Stimulated activated CD4-positive, alpha-beta T cell treated with anti-CD3 and anti-CD28 coated beads, Interleukin-1b, Interleukin-23, amount 100 ng/mL, for 48 hours (primary cell): ENCODE measurements around the gene GNAL.

ENCODE experiments used
- DNase-seq: peaks from one replicate; pipeline ENCODE4 v3.0.0-alpha.2; 2020

The GNAL gene

GRCh38 chr18:11817229-11817628 is 128.2 kb downstream of the GNAL start:
- no peak for DNase-seq

- no peak for DNase-seq
Observed at GRCh38 chr18:11818486-11819203, 129.6 kb downstream of the GNAL start.

- no peak for DNase-seq
Observed at GRCh38 chr18:11819938-11820337, 130.9 kb downstream of the GNAL start.

- no peak for DNase-seq
Observed at GRCh38 chr18:11820697-11821096, 131.6 kb downstream of the GNAL start.

- DNase-seq = no peak
Observed at GRCh38 chr18:11821208-11821607, 132.1 kb downstream of the GNAL start.

GRCh38 chr18:11821643-11822237 is 132.7 kb downstream of the GNAL start:
- no peak for DNase-seq

GRCh38 chr18:11823545-11823944 is 134.5 kb downstream of the GNAL start:
- DNase-seq = no peak

- no peak for DNase-seq
Observed at GRCh38 chr18:11826836-11827235, 137.8 kb downstream of the GNAL start.

GRCh38 chr18:11828786-11829432 is 139.8 kb downstream of the GNAL start:
- DNase-seq = no peak

- DNase-seq = no peak
Observed at GRCh38 chr18:11830585-11830984, 141.5 kb downstream of the GNAL start.

GRCh38 chr18:11831921-11832320 is 142.9 kb downstream of the GNAL start:
- DNase-seq = no peak

- no peak for DNase-seq
Observed at GRCh38 chr18:11834772-11835171, 145.7 kb downstream of the GNAL start.

- no peak for DNase-seq
Observed at GRCh38 chr18:11839556-11839955, 150.5 kb downstream of the GNAL start.

GRCh38 chr18:11840493-11840892 is 151.4 kb downstream of the GNAL start:
- DNase-seq = no peak

- no peak for DNase-seq
Observed at GRCh38 chr18:11842562-11842961, 153.5 kb downstream of the GNAL start.

GRCh38 chr18:11844436-11844835 is 155.4 kb downstream of the GNAL start:
- no peak for DNase-seq

GRCh38 chr18:11845654-11846053 is 156.6 kb downstream of the GNAL start:
- DNase-seq = no peak

- DNase-seq = no peak
Observed at GRCh38 chr18:11847811-11848210, 158.7 kb downstream of the GNAL start.

- DNase-seq = no peak
Observed at GRCh38 chr18:11849279-11849678, 160.2 kb downstream of the GNAL start.

- peak; percentile 54 for DNase-seq
Observed at GRCh38 chr18:11849841-11850634, 161.0 kb downstream of the GNAL start.

- DNase-seq = no peak
Observed at GRCh38 chr18:11850821-11851145, 161.7 kb downstream of the GNAL start.

- peak; percentile 97 for DNase-seq
Observed at GRCh38 chr18:11851146-11851805, 162.2 kb downstream of the GNAL start, which contains the start of gene CHMP1B. TSS of gene CHMP1B (plus strand) at chr18:11851413. CDS start at chr18:11851512, 99 bp downstream.

GRCh38 chr18:11851806-11852337 is 162.8 kb downstream of the GNAL start:
- DNase-seq = peak; percentile 57
